GM12872 (cell line): ENCODE results near the gene SPG11.

Source experiments
- TF ChIP-seq, protein P1 (sequence below): IDR thresholded peaks from 3 replicates; pipeline ENCODE4 v1.5.1; 2011; ENCODE audit warnings: low read depth, mild to moderate bottlenecking, low read length, moderate library complexity; ENCODE audit not compliant: insufficient read depth

Gene SPG11

DNA sequence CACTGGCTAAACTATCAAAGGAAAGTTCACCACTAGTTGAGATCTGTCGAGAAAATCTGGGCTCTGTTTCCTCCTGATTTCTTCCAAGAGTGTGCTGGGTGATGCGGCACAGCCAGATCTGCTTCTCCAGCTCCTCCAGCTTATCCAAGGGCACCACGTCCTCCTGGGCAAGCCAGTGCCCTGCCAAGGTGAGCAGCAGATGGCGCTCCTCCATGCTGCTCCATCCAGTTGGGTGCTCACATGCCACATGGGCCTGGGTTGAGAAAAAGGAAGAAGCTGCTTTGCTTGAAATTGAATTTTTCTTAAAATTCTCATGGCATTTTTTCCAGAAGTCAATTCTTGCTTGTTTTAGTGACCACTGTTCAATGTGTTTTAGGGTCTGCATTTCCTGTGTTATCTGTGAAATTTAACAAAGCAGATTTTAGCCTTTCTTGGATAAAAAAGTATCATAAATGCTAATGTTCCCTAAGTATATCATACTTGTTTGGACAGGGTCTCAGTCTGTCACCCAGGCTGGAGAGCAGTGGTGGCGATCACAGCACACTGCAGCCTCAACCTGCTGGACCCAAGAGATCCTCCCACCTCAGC, 79.2 kb downstream of the SPG11 start:
- TF ChIP-seq, protein P1, sequence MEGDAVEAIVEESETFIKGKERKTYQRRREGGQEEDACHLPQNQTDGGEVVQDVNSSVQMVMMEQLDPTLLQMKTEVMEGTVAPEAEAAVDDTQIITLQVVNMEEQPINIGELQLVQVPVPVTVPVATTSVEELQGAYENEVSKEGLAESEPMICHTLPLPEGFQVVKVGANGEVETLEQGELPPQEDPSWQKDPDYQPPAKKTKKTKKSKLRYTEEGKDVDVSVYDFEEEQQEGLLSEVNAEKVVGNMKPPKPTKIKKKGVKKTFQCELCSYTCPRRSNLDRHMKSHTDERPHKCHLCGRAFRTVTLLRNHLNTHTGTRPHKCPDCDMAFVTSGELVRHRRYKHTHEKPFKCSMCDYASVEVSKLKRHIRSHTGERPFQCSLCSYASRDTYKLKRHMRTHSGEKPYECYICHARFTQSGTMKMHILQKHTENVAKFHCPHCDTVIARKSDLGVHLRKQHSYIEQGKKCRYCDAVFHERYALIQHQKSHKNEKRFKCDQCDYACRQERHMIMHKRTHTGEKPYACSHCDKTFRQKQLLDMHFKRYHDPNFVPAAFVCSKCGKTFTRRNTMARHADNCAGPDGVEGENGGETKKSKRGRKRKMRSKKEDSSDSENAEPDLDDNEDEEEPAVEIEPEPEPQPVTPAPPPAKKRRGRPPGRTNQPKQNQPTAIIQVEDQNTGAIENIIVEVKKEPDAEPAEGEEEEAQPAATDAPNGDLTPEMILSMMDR = peak; percentile 78

DNA sequence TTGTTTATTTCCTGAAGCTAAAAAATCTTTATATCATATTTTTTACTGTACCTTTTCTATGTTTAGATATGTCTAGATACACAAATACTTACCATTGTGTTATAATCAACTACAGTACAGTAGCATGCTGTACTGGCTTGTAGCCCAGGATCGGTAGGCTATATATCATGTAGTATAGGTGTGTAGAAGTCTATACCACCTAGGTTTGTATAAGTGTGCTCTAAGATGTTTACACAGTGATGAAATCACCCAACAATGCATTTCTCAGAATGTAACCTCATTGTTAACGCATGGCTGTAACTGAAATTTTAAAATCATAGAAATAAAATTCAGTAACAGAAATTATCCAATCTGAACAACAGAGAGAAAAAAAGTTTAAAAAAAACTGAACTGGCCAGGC, 83.4 kb downstream of the SPG11 start:
- TF ChIP-seq, protein P1 = no peak

DNA sequence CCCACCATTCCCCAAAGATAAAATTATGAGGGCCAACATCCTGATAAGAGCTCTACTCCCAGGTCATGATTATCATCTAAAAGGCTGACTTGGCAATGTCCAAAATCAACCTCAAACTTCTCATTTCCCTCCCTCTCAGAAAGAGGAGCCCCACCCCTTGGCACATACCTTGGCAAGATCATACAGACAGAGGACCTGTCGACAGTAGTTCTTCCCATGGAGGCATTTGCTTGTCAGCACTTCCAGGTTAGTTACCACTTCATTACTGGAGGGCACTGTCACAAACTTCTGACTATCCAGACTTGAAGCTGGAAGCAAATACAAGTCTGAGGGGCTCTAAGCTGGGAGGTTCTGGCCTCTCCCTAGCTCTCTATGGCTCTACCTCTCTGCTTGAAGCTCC, 88.7 kb downstream of the SPG11 start:
- TF ChIP-seq, protein P1 = no peak

DNA sequence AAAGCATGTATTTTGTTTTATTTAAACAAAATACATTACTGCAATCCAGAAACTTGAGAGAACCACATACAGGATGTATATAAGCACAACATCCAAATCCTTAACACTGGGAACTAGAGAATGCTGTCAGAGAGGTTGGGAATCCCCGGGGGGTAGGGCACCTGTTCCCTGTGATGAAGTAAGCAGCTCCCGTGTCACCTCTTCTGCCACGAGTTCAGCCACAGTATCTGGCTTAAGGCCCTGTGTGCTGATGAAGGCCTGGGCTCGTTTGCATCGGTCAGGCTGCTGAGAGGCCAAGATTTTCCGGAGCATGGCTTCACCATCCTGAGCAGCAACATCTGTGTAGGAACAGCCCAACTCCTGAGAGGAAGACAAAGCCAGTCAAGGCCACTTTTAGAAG, 90.1 kb downstream of the SPG11 start:
- TF ChIP-seq, protein P1 = no peak

DNA sequence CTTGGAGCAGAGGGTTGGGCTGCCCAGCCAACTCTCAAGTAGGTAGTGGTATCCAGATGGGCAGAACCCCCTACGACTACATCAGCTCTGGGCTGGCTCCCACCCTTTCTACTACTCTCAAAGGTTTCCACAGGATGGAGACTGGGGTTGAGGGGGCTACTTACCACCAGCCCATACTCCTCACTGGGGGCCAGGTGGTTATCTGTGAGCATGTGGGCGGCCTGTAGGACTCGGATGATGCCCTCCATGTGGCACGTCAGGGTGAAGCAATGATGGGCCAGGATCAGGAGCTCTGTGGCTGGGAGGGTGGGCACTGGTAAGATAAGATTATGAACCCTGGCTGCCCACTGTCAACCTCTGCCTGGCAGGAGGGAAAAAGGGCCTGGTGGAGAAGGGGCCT, 93.1 kb downstream of the SPG11 start:
- TF ChIP-seq, protein P1 = no peak

DNA sequence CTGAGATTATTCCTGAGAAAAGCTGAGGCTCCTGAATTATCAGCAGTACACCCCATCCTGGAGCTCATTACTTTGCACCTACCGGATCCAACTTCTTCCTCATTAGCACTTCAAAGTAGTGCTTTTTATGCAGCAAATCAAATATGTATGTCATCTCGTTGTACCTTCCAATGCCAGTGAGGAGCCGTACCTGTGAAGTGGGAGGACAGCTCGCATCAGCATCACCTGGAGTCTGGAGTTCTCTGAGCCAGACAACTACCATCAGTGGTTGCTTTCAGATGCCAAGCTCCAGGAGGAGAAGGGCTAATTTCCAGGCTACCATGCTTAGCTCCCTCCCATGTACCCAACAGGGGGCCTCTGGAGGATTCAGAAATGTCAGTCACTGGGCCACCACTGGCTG, 94.1 kb downstream of the SPG11 start:
- TF ChIP-seq, protein P1 = no peak

DNA sequence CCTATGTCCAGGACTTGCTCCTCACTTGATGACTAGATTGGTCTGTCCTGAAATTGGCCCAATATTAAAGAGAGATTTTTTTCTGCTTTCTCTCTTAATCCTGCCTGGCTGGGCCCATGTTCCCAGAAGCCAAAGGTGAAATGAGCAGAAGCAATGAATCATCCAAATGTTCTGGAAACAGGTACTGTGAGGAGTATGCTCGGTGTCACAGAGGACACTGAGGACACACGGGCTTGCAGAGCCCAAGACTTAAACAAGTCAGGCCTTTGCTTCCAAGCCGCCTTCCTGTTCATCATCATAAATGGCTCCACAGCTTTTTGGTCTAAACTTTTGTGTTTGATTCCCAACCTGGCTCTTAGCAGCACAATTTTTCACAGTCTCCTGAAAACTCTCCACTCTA, 95.1 kb downstream of the SPG11 start:
- TF ChIP-seq, protein P1 = no peak
